Stimulated activated CD4-positive, alpha-beta T cell treated with anti-CD3 and anti-CD28 coated beads, Interleukin-1b, Interleukin-23, amount 100 ng/mL, for 1 hour (primary cell): ENCODE data around the gene KIF2A.
A peak's percentile ranks its signal among the peaks of the same experiment; 100 is the strongest.

Experiments used
- DNase-seq, 2 donors: peaks; one replicate each; pipeline ENCODE4 v3.0.0-alpha.2; 2020; ENCODE audit warnings: low read depth in 2 of 2

The KIF2A gene

GRCh38 chr5:62291829-62292228, 14.2 kb upstream of the KIF2A start:
- DNase-seq: peak in 1 of 2 donors; percentile 39

GRCh38 chr5:62296998-62297397, 9.0 kb upstream of the KIF2A start:
- no peak for DNase-seq

- no peak for DNase-seq
These were observed 7.9 kb upstream of the KIF2A start for GRCh38 chr5:62298118-62298517.

- no peak for DNase-seq
These were observed 6.9 kb upstream of the KIF2A start for GRCh38 chr5:62299101-62299500.

GRCh38 chr5:62299600-62299999, 6.4 kb upstream of the KIF2A start:
- no peak for DNase-seq

- no peak for DNase-seq
These were observed 670 bp upstream of the KIF2A start for GRCh38 chr5:62305358-62305714.

GRCh38 chr5:62306323-62306895, 403 bp downstream of the KIF2A start:
- no peak for DNase-seq

- peak in 1 of 2 donors; percentile 33 for DNase-seq
These were observed 1.1 kb downstream of the KIF2A start for GRCh38 chr5:62306896-62307689.

GRCh38 chr5:62308439-62308838, 2.4 kb downstream of the KIF2A start:
- no peak for DNase-seq

GRCh38 chr5:62309107-62309506, 3.1 kb downstream of the KIF2A start:
- no peak for DNase-seq

GRCh38 chr5:62310426-62311143, 4.6 kb downstream of the KIF2A start:
- DNase-seq: no peak

GRCh38 chr5:62312036-62312435, 6.0 kb downstream of the KIF2A start:
- no peak for DNase-seq

- no peak for DNase-seq
These were observed 6.7 kb downstream of the KIF2A start for GRCh38 chr5:62312674-62313073.

- DNase-seq: no peak
These were observed 8.3 kb downstream of the KIF2A start for GRCh38 chr5:62314213-62314830.

GRCh38 chr5:62315376-62316175, 9.6 kb downstream of the KIF2A start:
- DNase-seq: no peak

GRCh38 chr5:62316176-62316502, 10.1 kb downstream of the KIF2A start:
- no peak for DNase-seq

- DNase-seq: no peak
These were observed 11.8 kb downstream of the KIF2A start for GRCh38 chr5:62317810-62318209.

- DNase-seq: no peak
These were observed 16.5 kb downstream of the KIF2A start for GRCh38 chr5:62322484-62322883.

- DNase-seq: no peak
These were observed 20.3 kb downstream of the KIF2A start for GRCh38 chr5:62326302-62326701.

GRCh38 chr5:62326702-62327101, 20.7 kb downstream of the KIF2A start:
- DNase-seq: no peak

GRCh38 chr5:62327138-62328053, 21.4 kb downstream of the KIF2A start:
- DNase-seq: no peak
